T-helper 17 cell (primary cell): Measurements from ENCODE around the gene HCLS1. TPM values are rescaled to one million over a fixed set of nuclear protein-coding genes. Genes with fewer than 3 reads are reported as not detected.
"Not testable (repeated sequence)": the region's sequence is repeated elsewhere in the genome, so short reads cannot be mapped to it uniquely, and the experiment has no call there.

Experiments used
- ATAC-seq: fragments of 150-1000 bp; cut with Tn5 transposase; 2 replicates; pipeline ENCODE4 v1.10.0; 2021; ENCODE audit warnings: mild to moderate bottlenecking, moderate library complexity
- DNase-seq, 3 donors: peaks; one replicate each; pipeline versions ENCODE4 v3.0.0 to v3.0.0-alpha.2; 2020 to 2021
- H3K9me3 ChIP-seq: one replicate; pipeline ENCODE4 v1.7.0; 2013; ENCODE audit warnings: low read length, mild to moderate bottlenecking; ENCODE audit not compliant: control insufficient read depth, poor library complexity, severe bottlenecking
- H3K27ac Mint-ChIP-seq: one replicate; pipeline ENCODE4 v1.8.0; 2022; ENCODE audit warnings: mild to moderate bottlenecking, moderate library complexity, mixed read lengths
- H3K27me3 Mint-ChIP-seq: one replicate; pipeline ENCODE4 v1.8.0; 2022; ENCODE audit warnings: mixed read lengths
- H3K36me3 Mint-ChIP-seq: one replicate; pipeline ENCODE4 v1.8.0; 2022; ENCODE audit warnings: low read depth, mixed read lengths
- H3K4me1 Mint-ChIP-seq: one replicate; pipeline ENCODE4 v1.8.0; 2022; ENCODE audit warnings: mild to moderate bottlenecking, mixed read lengths
- H3K4me3 Mint-ChIP-seq: one replicate; pipeline ENCODE4 v1.8.0; 2022; ENCODE audit warnings: mild to moderate bottlenecking, moderate library complexity, mixed read lengths
- total RNA-seq, 4 donors: library from RNA in 2 of 4; stranded (reverse) in 2 of 4; gene quantifications; one replicate each; pipeline ENCODE4 v1.2.3 and lab custom pipeline; 2022 to 2026

HCLS1 gene
- total RNA-seq, 2 donors from 2014 or later, result 277 to 292 TPM

GRCh38 chr3:121601212-121601812 lies 59.4 kb downstream of the HCLS1 start:
- ATAC-seq, result no peak
- Mint-ChIP-seq H3K4me3 (no peak overlapping the region), H3K27me3 (no peaks in the 10 kb centered on the region), H3K4me1 (no peaks in the 10 kb centered on the region), H3K27ac (no peak overlapping the region), H3K36me3 (no peaks in the 10 kb centered on the region)
- H3K9me3 ChIP-seq, result no peaks in the 10 kb centered on the region
- DNase-seq, result no peak

GRCh38 chr3:121599900-121600299 lies 60.8 kb downstream of the HCLS1 start:
- not testable (repeated sequence) for ATAC-seq, H3K27me3 Mint-ChIP-seq, DNase-seq, H3K4me1 Mint-ChIP-seq, H3K36me3 Mint-ChIP-seq, H3K4me3 Mint-ChIP-seq, H3K9me3 ChIP-seq, H3K27ac Mint-ChIP-seq

- no peak for DNase-seq
- no peaks in the 10 kb centered on the region for H3K27me3 Mint-ChIP-seq
- H3K4me3 Mint-ChIP-seq, result no peak overlapping the region
- H3K9me3 ChIP-seq, result no peaks in the 10 kb centered on the region
- no peaks in the 10 kb centered on the region for H3K36me3 Mint-ChIP-seq
- H3K27ac Mint-ChIP-seq, result no peak overlapping the region
- H3K4me1 Mint-ChIP-seq, result no peaks in the 10 kb centered on the region
- no peak for ATAC-seq
Measured at GRCh38 chr3:121598564-121598963, 62.1 kb downstream of the HCLS1 start.

- ATAC-seq, result no peak
- H3K27ac Mint-ChIP-seq, result no peak overlapping the region
Measured at GRCh38 chr3:121595765-121596406, 64.8 kb downstream of the HCLS1 start.

GRCh38 chr3:121594850-121595249 lies 65.9 kb downstream of the HCLS1 start:
- Mint-ChIP-seq H3K27me3 (peaks cover 11% of the 10 kb centered on the region), H3K27ac (no peak overlapping the region), H3K4me1 (peaks cover 2% of the 10 kb centered on the region), H3K4me3 (no peak overlapping the region), H3K36me3 (no peaks in the 10 kb centered on the region)
- no peaks in the 10 kb centered on the region for H3K9me3 ChIP-seq
- ATAC-seq (no peak), DNase-seq (no peak)

More at GRCh38 chr3:121595765-121596406, 64.8 kb downstream of the HCLS1 start:
- Mint-ChIP-seq H3K27me3 (peaks cover 5% of the 10 kb centered on the region), H3K4me1 (no peaks in the 10 kb centered on the region), H3K4me3 (no peak overlapping the region), H3K36me3 (no peaks in the 10 kb centered on the region)
- no peaks in the 10 kb centered on the region for H3K9me3 ChIP-seq
- DNase-seq, result no peak

GRCh38 chr3:121593806-121594205 lies 66.9 kb downstream of the HCLS1 start:
- DNase-seq, H3K27ac Mint-ChIP-seq, H3K4me3 Mint-ChIP-seq, H3K36me3 Mint-ChIP-seq, H3K9me3 ChIP-seq, H3K4me1 Mint-ChIP-seq, ATAC-seq: not testable (repeated sequence)
- H3K27me3 Mint-ChIP-seq, result peaks cover 11% of the 10 kb centered on the region

- H3K27me3 Mint-ChIP-seq, result peaks cover 11% of the 10 kb centered on the region
- no peaks in the 10 kb centered on the region for H3K9me3 ChIP-seq
- no peak within 1 kb of the TSS for H3K4me3 Mint-ChIP-seq
- no peak for DNase-seq
- ATAC-seq, result no peak
- no peak within 1 kb of the TSS for H3K27ac Mint-ChIP-seq
- peaks cover 2% of the 10 kb centered on the region for H3K4me1 Mint-ChIP-seq
- no peaks in the 10 kb centered on the region for H3K36me3 Mint-ChIP-seq
Measured at GRCh38 chr3:121592856-121593702, 67.6 kb downstream of the HCLS1 start, which contains the start of gene FBXO40. TSS of gene FBXO40 (plus strand) at chr3:121593379. CDS start at chr3:121620576, 27,197 bp downstream.

- no peaks in the 10 kb centered on the region for H3K9me3 ChIP-seq
- Mint-ChIP-seq H3K36me3 (no peaks in the 10 kb centered on the region), H3K27ac (no peak overlapping the region), H3K27me3 (peaks cover 20% of the 10 kb centered on the region), H3K4me1 (no peaks in the 10 kb centered on the region), H3K4me3 (no peak overlapping the region)
- ATAC-seq (no peak), DNase-seq (no peak)
Measured at GRCh38 chr3:121584418-121584817, 76.3 kb downstream of the HCLS1 start.

GRCh38 chr3:121581691-121582090 lies 79.0 kb downstream of the HCLS1 start:
- Mint-ChIP-seq H3K4me3 (no peak overlapping the region), H3K27me3 (peaks cover 20% of the 10 kb centered on the region), H3K27ac (no peak overlapping the region), H3K36me3 (no peaks in the 10 kb centered on the region), H3K4me1 (no peaks in the 10 kb centered on the region)
- ATAC-seq (no peak), DNase-seq (no peak)
- H3K9me3 ChIP-seq, result no peaks in the 10 kb centered on the region

Other genes with a start within 250 kb of the HCLS1 start
- gene POLQ, start 114.9 kb downstream of the HCLS1 start, total RNA-seq, result under 1 TPM; 0.15 to 0.23 TPM
- not detected for gene ARGFX, start 93.0 kb downstream of the HCLS1 start, total RNA-seq
- gene FBXO40, start 67.5 kb downstream of the HCLS1 start, total RNA-seq, result under 1 TPM in 1 of 2 donors, not detected in 1; 0.39 TPM
- 10 to 100 TPM; 56.1 to 66.9 TPM for gene GOLGB1, start 88.8 kb upstream of the HCLS1 start, total RNA-seq
- 10 to 100 TPM; 47.4 to 55.1 TPM for gene IQCB1, start 174.2 kb upstream of the HCLS1 start, total RNA-seq
- 1 to 10 TPM; 5.5 to 7.6 TPM for gene EAF2, start 174.3 kb upstream of the HCLS1 start, total RNA-seq
- gene SLC15A2, start 233.5 kb upstream of the HCLS1 start, total RNA-seq, result 1 to 10 TPM in 1 of 2 donors, under 1 TPM in 1; 0.44 to 2.6 TPM